ENCODE results near the gene EIF2A.
A peak's percentile ranks its signal among the peaks of the same experiment; 100 is the strongest.
"Not testable (repeated sequence)": the region's sequence is repeated elsewhere in the genome, so short reads cannot be mapped to it uniquely, and the experiment has no call there.

The EIF2A gene

GRCh38 chr3:150602426-150603152, 56.0 kb downstream of the EIF2A start:
- DNase-seq (ENCODE audit: low spot score) = no peak

GRCh38 chr3:150603153-150603979, 56.8 kb downstream of the EIF2A start, which contains the start of gene SELENOT:
TSS of gene SELENOT (plus strand) at chr3:150603321. CDS start at chr3:150603363, 42 bp downstream.
- peak; percentile 83 for DNase-seq (ENCODE audit: low spot score)

- peak; percentile 9 for DNase-seq (ENCODE audit: low spot score)
Measured at GRCh38 chr3:150603980-150604319, 57.4 kb downstream of the EIF2A start.

- DNase-seq (ENCODE audit: low spot score) = no peak
Measured at GRCh38 chr3:150605998-150606641, 59.5 kb downstream of the EIF2A start.

GRCh38 chr3:150607267-150608065, 60.9 kb downstream of the EIF2A start:
- no peak for DNase-seq (ENCODE audit: low spot score)

- no peak for DNase-seq (ENCODE audit: low spot score)
Measured at GRCh38 chr3:150609988-150610387, 63.4 kb downstream of the EIF2A start.

GRCh38 chr3:150610785-150611184, 64.2 kb downstream of the EIF2A start:
- DNase-seq (ENCODE audit: low spot score) = no peak

GRCh38 chr3:150611666-150612065, 65.1 kb downstream of the EIF2A start:
- no peak for DNase-seq (ENCODE audit: low spot score)

GRCh38 chr3:150612494-150612893, 65.9 kb downstream of the EIF2A start:
- DNase-seq (ENCODE audit: low spot score) = no peak

GRCh38 chr3:150613034-150613433, 66.4 kb downstream of the EIF2A start:
- no peak for DNase-seq (ENCODE audit: low spot score)

GRCh38 chr3:150613709-150614480, 67.3 kb downstream of the EIF2A start:
- no peak for DNase-seq (ENCODE audit: low spot score)

- DNase-seq (ENCODE audit: low spot score) = no peak
Measured at GRCh38 chr3:150620002-150620689, 73.6 kb downstream of the EIF2A start.

- not testable (repeated sequence) for DNase-seq (ENCODE audit: low spot score)
Measured at GRCh38 chr3:150622955-150623354, 76.4 kb downstream of the EIF2A start.

- DNase-seq (ENCODE audit: low spot score) = no peak
Measured at GRCh38 chr3:150623945-150624344, 77.4 kb downstream of the EIF2A start.

GRCh38 chr3:150626148-150626930, 79.8 kb downstream of the EIF2A start:
- no peak for DNase-seq (ENCODE audit: low spot score)

GRCh38 chr3:150627557-150627956, 81.0 kb downstream of the EIF2A start:
- no peak for DNase-seq (ENCODE audit: low spot score)

GRCh38 chr3:150631515-150632221, 85.1 kb downstream of the EIF2A start:
- no peak for DNase-seq (ENCODE audit: low spot score)

- DNase-seq (ENCODE audit: low spot score) = no peak
Measured at GRCh38 chr3:150635076-150635475, 88.5 kb downstream of the EIF2A start.

GRCh38 chr3:150635526-150635925, 88.9 kb downstream of the EIF2A start:
- DNase-seq (ENCODE audit: low spot score) = no peak

Data from HuH-7 (cell line).